NCI-H146 treated with DMSO at 0.1 percent for 48 hours (cell line): ENCODE results near the gene NDUFS1.
"Not testable (repeated sequence)": the region's sequence is repeated elsewhere in the genome, so short reads cannot be mapped to it uniquely, and the experiment has no call there.

ENCODE experiments used
- DNase-seq: peaks from one replicate; lab custom pipeline; 2025; ENCODE audit not compliant: unreplicated experiment; lab: John Stamatoyannopoulos, UW

The NDUFS1 gene

GRCh38 chr2:206159346-206160124, at the start of gene NDUFS1, which contains the start of gene EEF1B2:
Gene NDUFS1 (minus strand): TSS chr2:206159444. CDS start chr2:206153678, 5,766 bp downstream.
Gene EEF1B2 (plus strand): TSS chr2:206159895. CDS start chr2:206159980, 85 bp downstream.
- peak; percentile 86 for DNase-seq

- no peak for DNase-seq
Measured at GRCh38 chr2:206208900-206209299, 49.7 kb upstream of the NDUFS1 start.

- not testable (repeated sequence) for DNase-seq
Measured at GRCh38 chr2:206207316-206207715, 48.1 kb upstream of the NDUFS1 start.

GRCh38 chr2:206204710-206205109, 45.5 kb upstream of the NDUFS1 start:
- no peak for DNase-seq

- no peak for DNase-seq
Measured at GRCh38 chr2:206203331-206203730, 44.1 kb upstream of the NDUFS1 start.

GRCh38 chr2:206202446-206202845, 43.2 kb upstream of the NDUFS1 start:
- no peak for DNase-seq

GRCh38 chr2:206201075-206201848, 42.0 kb upstream of the NDUFS1 start:
- no peak for DNase-seq

GRCh38 chr2:206198677-206199076, 39.4 kb upstream of the NDUFS1 start:
- no peak for DNase-seq

GRCh38 chr2:206193671-206194357, 34.6 kb upstream of the NDUFS1 start:
- no peak for DNase-seq

- no peak for DNase-seq
Measured at GRCh38 chr2:206192157-206192556, 32.9 kb upstream of the NDUFS1 start.

GRCh38 chr2:206190689-206191088, 31.4 kb upstream of the NDUFS1 start:
- DNase-seq, result no peak

GRCh38 chr2:206190111-206190510, 30.9 kb upstream of the NDUFS1 start:
- no peak for DNase-seq

GRCh38 chr2:206189691-206190090, 30.4 kb upstream of the NDUFS1 start:
- no peak for DNase-seq

GRCh38 chr2:206181526-206181925, 22.3 kb upstream of the NDUFS1 start:
- not testable (repeated sequence) for DNase-seq

GRCh38 chr2:206176901-206177300, 17.7 kb upstream of the NDUFS1 start:
- no peak for DNase-seq

GRCh38 chr2:206176121-206176520, 16.9 kb upstream of the NDUFS1 start:
- no peak for DNase-seq

GRCh38 chr2:206173147-206173546, 13.9 kb upstream of the NDUFS1 start:
- DNase-seq, result no peak

- not testable (repeated sequence) for DNase-seq
Measured at GRCh38 chr2:206171624-206172397, 12.6 kb upstream of the NDUFS1 start.

- DNase-seq, result not testable (repeated sequence)
Measured at GRCh38 chr2:206168230-206168629, 9.0 kb upstream of the NDUFS1 start.

GRCh38 chr2:206164261-206164862, 5.1 kb upstream of the NDUFS1 start:
- DNase-seq, result peak; percentile 5
